Effector memory CD8-positive, alpha-beta T cell (primary cell): ENCODE results near the gene PPP4C.
"Not testable (repeated sequence)": the region's sequence is repeated elsewhere in the genome, so short reads cannot be mapped to it uniquely, and the experiment has no call there.

Source experiments
- ATAC-seq: fragments of 150-1000 bp; cut with Tn5 transposase; replicated peaks from 2 replicates; pipeline ENCODE4 v1.10.0; 2021; ENCODE audit warnings: mild to moderate bottlenecking, moderate library complexity
- DNase-seq, 3 experiments: peaks; one replicate each; pipeline ENCODE4 v3.0.0; 2021
- H3K27ac Mint-ChIP-seq, 2 donors: one replicate each; pipeline ENCODE4 v1.8.0; 2022; ENCODE audit warnings: mild to moderate bottlenecking in 2 of 2, mixed read lengths in 2 of 2, moderate library complexity in 2 of 2
- H3K27me3 Mint-ChIP-seq, 2 donors: one replicate each; pipeline ENCODE4 v1.8.0; 2022; ENCODE audit warnings: mixed read lengths in 2 of 2
- H3K36me3 Mint-ChIP-seq: one replicate; pipeline ENCODE4 v1.8.0; 2022; ENCODE audit warnings: mild to moderate bottlenecking, moderate library complexity, mixed read lengths; ENCODE audit not compliant: insufficient read depth
- H3K4me1 Mint-ChIP-seq, 2 donors: one replicate each; pipeline ENCODE4 v1.8.0; 2022; ENCODE audit warnings: low read depth in 2 of 2, mixed read lengths in 2 of 2
- H3K4me3 Mint-ChIP-seq, 2 donors: one replicate each; pipeline ENCODE4 v1.8.0; 2022; ENCODE audit warnings: mild to moderate bottlenecking in 2 of 2, mixed read lengths in 2 of 2, moderate library complexity in 2 of 2
- H3K9me3 Mint-ChIP-seq, 2 donors: one replicate each; pipeline ENCODE4 v1.8.0; 2022; ENCODE audit warnings: mixed read lengths in 2 of 2

PPP4C gene

GRCh38 chr16:30121741-30122571 lies 46.2 kb downstream of the PPP4C start:
- Mint-ChIP-seq H3K9me3 (no peaks in the 10 kb centered on the region), H3K27ac (peak overlapping the region; percentile 85 to 94), H3K36me3 (peaks cover 4% of the 10 kb centered on the region), H3K27me3 (no peaks in the 10 kb centered on the region), H3K4me1 (peaks cover 9 to 19% of the 10 kb centered on the region in 2 donors), H3K4me3 (peak overlapping the region; percentile 86 to 87)
- DNase-seq (no peak), ATAC-seq (no peak)

DNA sequence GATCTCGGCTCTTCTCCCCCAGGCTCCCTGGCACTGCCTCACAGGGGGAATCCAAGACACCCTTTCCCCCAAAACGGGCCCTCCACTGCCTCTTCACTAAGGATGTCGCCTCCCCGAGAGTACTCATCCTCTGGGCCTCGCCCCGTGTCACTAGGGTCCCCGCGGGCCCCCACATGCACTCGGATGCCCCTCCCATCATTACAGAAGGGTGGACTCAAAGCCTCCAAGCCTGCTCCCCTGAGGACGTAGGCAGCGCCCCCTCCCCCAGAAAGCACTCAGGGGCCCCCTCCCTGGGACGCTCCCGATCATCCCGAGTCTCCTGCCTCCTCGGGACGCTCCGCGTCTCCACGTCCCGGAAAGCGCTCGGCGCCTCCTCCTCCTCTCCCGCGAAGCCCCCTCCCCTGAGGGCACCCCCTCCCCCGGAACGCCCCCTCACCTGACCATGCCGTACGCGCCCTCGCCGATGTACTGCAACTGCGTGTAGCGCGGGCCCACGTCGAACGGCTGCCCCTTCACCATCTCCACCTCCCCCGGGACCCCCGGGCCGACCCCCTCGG lies 46.9 kb downstream of the PPP4C start:
- DNase-seq (no peak), ATAC-seq (peak; percentile 25)
- H3K4me1 Mint-ChIP-seq: peaks cover 9 to 19% of the 10 kb centered on the region in 2 donors
- H3K9me3 Mint-ChIP-seq: no peaks in the 10 kb centered on the region
- peak overlapping the region; percentile 86 to 87 for H3K4me3 Mint-ChIP-seq
- H3K36me3 Mint-ChIP-seq: peaks cover 4% of the 10 kb centered on the region
- H3K27me3 Mint-ChIP-seq: no peaks in the 10 kb centered on the region
- peak overlapping the region; percentile 85 to 94 for H3K27ac Mint-ChIP-seq

GRCh38 chr16:30124985-30125379 lies 49.2 kb downstream of the PPP4C start:
- Mint-ChIP-seq H3K4me1 (peaks cover 9 to 14% of the 10 kb centered on the region in 2 donors), H3K27me3 (no peaks in the 10 kb centered on the region), H3K4me3 (no peak overlapping the region), H3K9me3 (no peaks in the 10 kb centered on the region), H3K36me3 (peaks cover 4% of the 10 kb centered on the region), H3K27ac (no peak overlapping the region)
- no peak for DNase-seq
- ATAC-seq: no peak

- H3K9me3 Mint-ChIP-seq, H3K36me3 Mint-ChIP-seq, H3K27me3 Mint-ChIP-seq, H3K4me3 Mint-ChIP-seq, ATAC-seq, DNase-seq, H3K27ac Mint-ChIP-seq: not testable (repeated sequence)
- H3K4me1 Mint-ChIP-seq: peaks cover 11 to 14% of the 10 kb centered on the region in 2 donors
Measured at GRCh38 chr16:30125690-30126089, 49.9 kb downstream of the PPP4C start.

GRCh38 chr16:30127993-30128392 lies 52.2 kb downstream of the PPP4C start:
- H3K27ac Mint-ChIP-seq: no peak overlapping the region
- peaks cover 0 to 4% of the 10 kb centered on the region in 2 donors for H3K4me1 Mint-ChIP-seq
- H3K36me3 Mint-ChIP-seq: peaks cover 4% of the 10 kb centered on the region
- no peak overlapping the region for H3K4me3 Mint-ChIP-seq
- ATAC-seq: no peak
- DNase-seq: no peak
- H3K27me3 Mint-ChIP-seq: no peaks in the 10 kb centered on the region
- no peaks in the 10 kb centered on the region for H3K9me3 Mint-ChIP-seq

DNA sequence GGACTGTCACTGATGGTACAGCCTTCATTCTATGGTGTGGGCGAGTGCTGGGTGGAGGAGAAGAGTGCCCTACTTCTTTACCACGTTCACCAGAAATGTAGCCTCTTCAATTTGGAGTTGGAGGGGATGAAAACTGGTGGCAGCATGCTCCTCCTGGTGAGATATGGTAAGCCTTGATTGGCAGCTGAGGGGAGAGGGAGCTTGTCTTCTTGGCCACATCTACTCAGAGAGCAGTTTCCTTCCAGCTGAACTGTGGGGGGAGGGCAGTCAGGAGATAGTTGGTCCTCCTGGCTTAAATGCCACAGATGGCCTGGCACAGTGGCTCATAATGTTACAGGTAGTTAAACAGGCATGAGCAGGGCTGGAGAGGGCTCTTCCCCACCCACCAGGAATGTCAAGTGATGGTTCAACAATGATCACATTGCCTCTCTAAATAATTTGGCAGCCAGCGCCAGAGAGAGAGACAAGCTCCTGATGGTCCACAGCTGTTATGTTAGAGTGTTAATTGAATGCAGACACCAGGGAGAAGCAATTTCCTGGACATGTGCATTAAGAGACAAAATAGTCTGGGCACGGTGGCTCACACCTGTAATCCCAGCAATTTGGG lies 56.2 kb downstream of the PPP4C start:
- H3K9me3 Mint-ChIP-seq: no peaks in the 10 kb centered on the region
- H3K27ac Mint-ChIP-seq: no peak overlapping the region
- H3K36me3 Mint-ChIP-seq: peaks cover 4% of the 10 kb centered on the region
- no peak for DNase-seq
- H3K27me3 Mint-ChIP-seq: no peaks in the 10 kb centered on the region
- no peak overlapping the region for H3K4me3 Mint-ChIP-seq
- H3K4me1 Mint-ChIP-seq: peaks cover 0 to 4% of the 10 kb centered on the region in 2 donors
- ATAC-seq: no peak

DNA sequence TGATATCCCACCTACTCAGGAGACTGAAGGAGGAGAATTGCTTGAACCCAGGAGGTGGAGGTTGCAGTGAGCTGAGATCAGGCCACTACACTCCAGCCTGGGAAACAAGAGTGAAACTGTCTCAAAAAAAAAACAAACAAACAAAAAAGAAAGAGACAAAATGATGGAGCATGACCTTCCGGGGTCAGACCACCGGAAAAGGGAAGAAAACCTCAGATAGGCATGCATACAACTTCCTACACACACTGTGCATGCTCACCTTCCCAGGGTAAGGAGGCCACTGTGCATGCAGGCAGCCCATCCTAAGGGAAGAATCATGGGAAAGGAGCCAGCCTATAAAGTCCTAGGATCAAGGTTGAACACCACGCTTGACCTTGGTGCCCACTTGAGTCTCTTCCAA lies 56.8 kb downstream of the PPP4C start:
- Mint-ChIP-seq H3K27me3 (no peaks in the 10 kb centered on the region), H3K27ac (no peak overlapping the region), H3K9me3 (no peaks in the 10 kb centered on the region), H3K4me3 (no peak overlapping the region), H3K4me1 (peaks cover 0 to 4% of the 10 kb centered on the region in 2 donors), H3K36me3 (peaks cover 4% of the 10 kb centered on the region)
- ATAC-seq (no peak), DNase-seq (no peak)
